Omental fat pad (tissue), 4 donors: Measurements from ENCODE around the gene FBXO31. TPM values are rescaled to one million over a fixed set of nuclear protein-coding genes. Genes with fewer than 3 reads are reported as not detected.
"Not testable (repeated sequence)": the region's sequence is repeated elsewhere in the genome, so short reads cannot be mapped to it uniquely, and the experiment has no call there.

ENCODE experiments used
- ATAC-seq: fragments of 150-250 bp; one replicate; pipeline ENCODE4 v1.9.1; 2016; ENCODE audit warnings: mild to moderate bottlenecking, moderate library complexity; ENCODE audit not compliant: low FRiP score
- DNase-seq: peaks from one replicate; pipeline ENCODE4 v3.0.0-alpha.2; 2019; ENCODE audit warnings: low spot score
- CTCF ChIP-seq, 3 donors: fragments of 450-650 bp; IDR thresholded peaks; one replicate each; pipeline ENCODE4 v1.5.1; 2016 to 2017; ENCODE audit warnings: antibody characterized with exemption in 3 of 3, mild to moderate bottlenecking in 3 of 3, moderate library complexity in 2 of 3
- total RNA-seq, 4 donors: library from RNA; depleted of rRNA; stranded (reverse); fragments of >200 nt; gene quantifications; one replicate each; pipeline ENCODE4 v1.1.0, GENCODE V29; 2016

Gene FBXO31
- total RNA-seq, 4 donors from 2014 or later, result 32.8 to 187 (median 61.9) TPM

- ATAC-seq (no peak), DNase-seq (no peak)
- TF ChIP-seq CTCF (IDR thresholded peaks at IDR 0.05), result no peak
Measured at GRCh38 chr16:87367529-87367928, 16.0 kb downstream of the FBXO31 start.

- ATAC-seq, result no peak
- no peak for DNase-seq
- TF ChIP-seq CTCF (IDR thresholded peaks at IDR 0.05), result no peak
Measured at GRCh38 chr16:87366930-87367329, 16.6 kb downstream of the FBXO31 start.

- ATAC-seq (no peak), DNase-seq (no peak)
- TF ChIP-seq CTCF (IDR thresholded peaks at IDR 0.05), result no peak
Measured at GRCh38 chr16:87366288-87366687, 17.3 kb downstream of the FBXO31 start.

DNA sequence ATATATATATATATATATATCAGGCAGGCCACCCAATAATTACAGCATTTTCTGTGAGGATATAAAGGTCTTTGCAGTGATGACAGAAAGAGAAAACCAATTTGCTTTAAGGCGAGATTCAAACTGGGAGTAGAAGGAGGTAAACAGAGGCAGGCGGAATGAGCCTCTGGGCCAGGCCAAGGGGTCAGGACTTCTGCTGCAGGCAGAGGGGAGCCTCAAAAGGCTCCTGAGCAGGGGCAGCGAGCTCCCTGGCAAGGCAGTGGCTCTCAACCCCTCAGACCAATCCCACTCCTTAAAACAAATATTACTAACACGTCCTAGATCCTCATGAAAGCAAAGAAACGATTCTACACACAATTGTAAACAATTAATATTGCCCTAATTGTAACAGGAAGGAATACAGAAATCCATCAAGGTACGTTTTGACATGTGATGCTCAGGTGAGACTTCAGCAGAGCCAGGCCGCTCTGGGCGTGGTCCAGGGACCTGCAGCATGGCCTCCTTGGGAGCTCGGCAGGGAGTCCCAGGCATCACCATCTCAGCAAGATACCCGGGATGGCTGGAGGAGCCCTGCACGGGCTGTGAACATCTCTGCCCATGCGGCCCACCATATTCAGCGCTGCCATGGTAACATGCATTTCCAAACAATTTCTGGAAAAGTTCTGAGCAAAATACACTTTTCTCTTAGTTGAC lies 18.4 kb downstream of the FBXO31 start:
- TF ChIP-seq CTCF (IDR thresholded peaks at IDR 0.05), result no peak
- DNase-seq (no peak), ATAC-seq (no peak)

GRCh38 chr16:87363771-87364455 lies 19.7 kb downstream of the FBXO31 start:
- no peak for TF ChIP-seq CTCF (IDR thresholded peaks at IDR 0.05)
- peak; percentile 41 for ATAC-seq
- no peak for DNase-seq

- not testable (repeated sequence) for ATAC-seq, DNase-seq
Measured at GRCh38 chr16:87362828-87363559, 20.6 kb downstream of the FBXO31 start.

DNA sequence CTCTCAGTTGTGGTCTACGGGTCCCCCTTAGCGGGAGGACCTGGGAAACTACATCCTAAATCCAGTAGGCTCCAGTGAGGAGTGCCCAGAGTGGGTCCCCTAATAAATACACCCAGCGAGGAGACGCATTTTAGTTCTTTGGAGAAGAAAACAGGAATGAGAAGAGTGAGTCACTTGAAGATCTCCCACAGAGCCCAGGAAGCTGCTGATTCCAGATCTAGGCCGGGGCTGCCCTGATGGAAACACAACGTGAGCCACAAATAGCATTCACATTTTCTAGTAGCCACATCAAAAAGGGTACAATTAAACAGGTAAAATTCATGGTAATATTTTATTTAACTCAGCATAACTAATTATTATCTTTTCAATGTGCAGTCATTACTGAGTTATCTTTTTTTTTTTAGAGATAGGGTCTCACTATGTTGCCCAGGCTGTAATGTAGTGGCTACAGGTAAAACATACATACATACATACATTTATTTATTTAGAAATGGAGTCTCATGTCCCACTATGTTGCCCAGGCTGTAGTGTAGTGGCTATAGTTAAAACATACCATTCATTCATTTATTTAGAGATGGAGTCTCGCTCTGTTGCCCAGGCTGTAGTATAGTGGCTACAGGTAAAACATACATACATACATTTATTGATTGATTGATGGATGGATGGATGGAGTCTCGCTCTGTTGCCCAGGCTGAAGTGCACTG lies 21.5 kb downstream of the FBXO31 start:
- DNase-seq (no peak), ATAC-seq (no peak)
- no peak for TF ChIP-seq CTCF (IDR thresholded peaks at IDR 0.05)
